ENCODE measurements around the gene HIRA. TPM values are rescaled to one million over a fixed set of nuclear protein-coding genes. Genes with fewer than 3 reads are reported as not detected.

Gene HIRA
- total and polyA plus RNA-seq, 11 donors = 3.7 to 25.4 (median 17.3) TPM

- peaks cover 2 to 99% (median 89%) of the 10 kb centered on the region in 9 donors for H3K36me3 ChIP-seq
Measured at GRCh38 chr22:19351604-19352003, 79.9 kb downstream of the HIRA start.

GRCh38 chr22:19350947-19351346 is 80.6 kb downstream of the HIRA start:
- ATAC-seq (no peak), DNase-seq (peak in 1 of 5 donors; percentile 11)
- intact Hi-C loops (cut with DNase I) = no loop called here
- Histone ChIP-seq H3K9me3 (no peaks in the 10 kb centered on the region), H3K36me3 (peaks cover 2 to 99% (median 87%) of the 10 kb centered on the region in 9 donors), H3K27ac (no peak overlapping the region), H3K4me1 (no peaks in the 10 kb centered on the region), H3K4me3 (no peak overlapping the region), H3K27me3 (no peaks in the 10 kb centered on the region)
- WGBS, 4 donors = 94 to 97% (median 96%) methylated on average over 9 of the region's 9 CpGs
- TF ChIP-seq CTCF (IDR thresholded peaks at IDR 0.05) = no peak
- TF ChIP-seq POLR2A (IDR thresholded peaks at IDR 0.05) = no peak

More at GRCh38 chr22:19351604-19352003, 79.9 kb downstream of the HIRA start:
- H3K4me3 ChIP-seq = no peak overlapping the region
- no peak overlapping the region for H3K27ac ChIP-seq
- no peaks in the 10 kb centered on the region for H3K27me3 ChIP-seq
- ATAC-seq (no peak), DNase-seq (peak in 1 of 5 donors; percentile 5)
- H3K9me3 ChIP-seq = no peaks in the 10 kb centered on the region
- TF ChIP-seq CTCF (IDR thresholded peaks at IDR 0.05) (no peak), POLR2A (IDR thresholded peaks at IDR 0.05) (no peak)
- 87 to 93% (median 91%) methylated on average over 6 of the region's 6 CpGs for WGBS, 4 donors
- H3K4me1 ChIP-seq = no peaks in the 10 kb centered on the region
- intact Hi-C loops (cut with DNase I) = loop anchor here in 1 of 10 donors (2.0 kb wide), 1 partner anchor 49 kb away; no protein-coding TSS in a partner anchor

GRCh38 chr22:19350476-19350859 is 81.1 kb downstream of the HIRA start:
- no peak for ATAC-seq
- Histone ChIP-seq H3K9me3 (no peaks in the 10 kb centered on the region), H3K27me3 (no peaks in the 10 kb centered on the region), H3K36me3 (peaks cover 2 to 98% (median 84%) of the 10 kb centered on the region in 9 donors), H3K27ac (no peak overlapping the region), H3K4me1 (no peaks in the 10 kb centered on the region), H3K4me3 (no peak overlapping the region)
- intact Hi-C loops (cut with DNase I) = no loop called here
- DNase-seq = peak in 1 of 5 donors; percentile 4
- 77 to 93% (median 84%) methylated on average over 1 of the region's 1 CpG for WGBS, 4 donors
- TF ChIP-seq CTCF (IDR thresholded peaks at IDR 0.05) = no peak
- no peak for TF ChIP-seq POLR2A (IDR thresholded peaks at IDR 0.05)

GRCh38 chr22:19349778-19350475 is 81.6 kb downstream of the HIRA start:
- no peak overlapping the region for H3K27ac ChIP-seq
- peaks cover 2 to 98% (median 79%) of the 10 kb centered on the region in 9 donors for H3K36me3 ChIP-seq
- WGBS, 4 donors = 95 to 97% (median 96%) methylated on average over 5 of the region's 5 CpGs
- TF ChIP-seq POLR2A (IDR thresholded peaks at IDR 0.05) (no peak), CTCF (IDR thresholded peaks at IDR 0.05) (no peak)
- no peaks in the 10 kb centered on the region for H3K27me3 ChIP-seq
- intact Hi-C loops (cut with DNase I) = no loop called here
- ATAC-seq = no peak
- H3K9me3 ChIP-seq = no peaks in the 10 kb centered on the region
- H3K4me1 ChIP-seq = no peaks in the 10 kb centered on the region
- peak in 1 of 5 donors; percentile 5 for DNase-seq
- H3K4me3 ChIP-seq = no peak overlapping the region
